ENCODE data around the gene MYO10. TPM values are rescaled to one million over a fixed set of nuclear protein-coding genes. Genes with fewer than 3 reads are reported as not detected.
A peak's percentile ranks its signal among the peaks of the same experiment; 100 is the strongest.

The MYO10 gene
- total RNA-seq, 2 experiments from 2014 or later, result not detected

GRCh38 chr5:16691731-16692130 is 244.4 kb downstream of the MYO10 start:
- Mint-ChIP-seq H3K9me3 (no peaks in the 10 kb centered on the region), H3K27me3 (peaks cover 11% of the 10 kb centered on the region), H3K4me1 (ENCODE audit: low read depth) (no peaks in the 10 kb centered on the region), H3K36me3 (ENCODE audit: low read depth) (no peaks in the 10 kb centered on the region), H3K27ac (no peak overlapping the region), H3K4me3 (no peak overlapping the region)
- ChIA-PET POLR2A (no interaction called here), CTCF (no interaction called here)
- no peak for DNase-seq
- ATAC-seq (ENCODE audit: poor library complexity), result no peak
- intact Hi-C loops (cut with DNase I, micrococcal nuclease), result no loop called here
- no peaks in the 10 kb centered on the region for H3K36me3 ChIP-seq (ENCODE audit: insufficient read depth, low read length)
- no peak overlapping the region for H3K4me3 ChIP-seq (ENCODE audit: low read length)
- H3K27ac ChIP-seq (ENCODE audit: low read depth in 1 of 2, low read length in 2 of 2), result no peak overlapping the region
- TF ChIP-seq CTCF (IDR thresholded peaks at IDR 0.05), result no peak
- peaks cover 0 to 2% of the 10 kb centered on the region in 2 experiments for H3K27me3 ChIP-seq (ENCODE audit: control insufficient read depth in 1 of 2, insufficient read depth in 2 of 2, low read length in 2 of 2)
- H3K9me3 ChIP-seq (ENCODE audit: control insufficient read depth in 1 of 2, insufficient read depth in 1 of 2, low read length in 2 of 2), result peaks cover 0 to 5% of the 10 kb centered on the region in 2 experiments
- H3K4me1 ChIP-seq (ENCODE audit: insufficient read depth, low read length), result no peaks in the 10 kb centered on the region

- Mint-ChIP-seq H3K4me1 (ENCODE audit: low read depth) (no peaks in the 10 kb centered on the region), H3K27ac (no peak overlapping the region)
These were observed 245.7 kb downstream of the MYO10 start for GRCh38 chr5:16690243-16690852.

GRCh38 chr5:16687898-16688297 is 248.2 kb downstream of the MYO10 start:
- Histone ChIP-seq H3K27ac (ENCODE audit: low read depth in 1 of 2, low read length in 2 of 2) (no peak overlapping the region), H3K27me3 (ENCODE audit: control insufficient read depth in 1 of 2, insufficient read depth in 2 of 2, low read length in 2 of 2) (peaks cover 0 to 2% of the 10 kb centered on the region in 2 experiments), H3K4me3 (ENCODE audit: low read length) (no peak overlapping the region), H3K36me3 (ENCODE audit: insufficient read depth, low read length) (no peaks in the 10 kb centered on the region), H3K9me3 (ENCODE audit: control insufficient read depth in 1 of 2, insufficient read depth in 1 of 2, low read length in 2 of 2) (no peaks in the 10 kb centered on the region), H3K4me1 (ENCODE audit: insufficient read depth, low read length) (no peaks in the 10 kb centered on the region)
- no peak for TF ChIP-seq CTCF (IDR thresholded peaks at IDR 0.05)
- ChIA-PET POLR2A (no interaction called here), CTCF (no interaction called here)
- intact Hi-C loops (cut with DNase I, micrococcal nuclease), result no loop called here
- no peaks in the 10 kb centered on the region for H3K9me3 Mint-ChIP-seq
- H3K4me1 Mint-ChIP-seq (ENCODE audit: low read depth), result no peaks in the 10 kb centered on the region
- no peak for DNase-seq
- H3K27me3 Mint-ChIP-seq, result peaks cover 7% of the 10 kb centered on the region
- H3K4me3 Mint-ChIP-seq, result no peak overlapping the region
- no peaks in the 10 kb centered on the region for H3K36me3 Mint-ChIP-seq (ENCODE audit: low read depth)
- no peak for ATAC-seq (ENCODE audit: poor library complexity)
- H3K27ac Mint-ChIP-seq, result no peak overlapping the region

More at GRCh38 chr5:16690243-16690852, 245.7 kb downstream of the MYO10 start:
- Mint-ChIP-seq H3K4me3 (no peak overlapping the region), H3K36me3 (ENCODE audit: low read depth) (no peaks in the 10 kb centered on the region), H3K27me3 (peaks cover 7% of the 10 kb centered on the region), H3K9me3 (no peaks in the 10 kb centered on the region)
- no peaks in the 10 kb centered on the region for H3K4me1 ChIP-seq (ENCODE audit: insufficient read depth, low read length)
- peak in 3 of 14 experiments; percentile 1 to 28 (median 21) for DNase-seq
- POLR2A ChIA-PET, result no interaction called here
- no peaks in the 10 kb centered on the region for H3K36me3 ChIP-seq (ENCODE audit: insufficient read depth, low read length)
- H3K9me3 ChIP-seq (ENCODE audit: control insufficient read depth in 1 of 2, insufficient read depth in 1 of 2, low read length in 2 of 2), result peaks cover 0 to 5% of the 10 kb centered on the region in 2 experiments
- no peak overlapping the region for H3K27ac ChIP-seq (ENCODE audit: low read depth in 1 of 2, low read length in 2 of 2)
- intact Hi-C loops (cut with DNase I, micrococcal nuclease), result no loop called here
- no peak overlapping the region for H3K4me3 ChIP-seq (ENCODE audit: low read length)
- TF ChIP-seq CTCF (IDR thresholded peaks at IDR 0.05), result no peak
- no peak for ATAC-seq (ENCODE audit: poor library complexity)
- CTCF ChIA-PET, result no interaction called here
- H3K27me3 ChIP-seq (ENCODE audit: control insufficient read depth in 1 of 2, insufficient read depth in 2 of 2, low read length in 2 of 2), result peaks cover 0 to 2% of the 10 kb centered on the region in 2 experiments

Measured in CD4-positive, alpha-beta T cell (primary cell).